HepG2 (cell line): Measurements from ENCODE around the gene ARHGAP4. TPM values are rescaled to one million over a fixed set of nuclear protein-coding genes. Genes with fewer than 3 reads are reported as not detected.

ENCODE experiments used
- ATF2 ChIP-seq: sonication (generic); formaldehyde crosslinking; IDR thresholded peaks from 2 replicates; pipeline ENCODE4 v1.4.0; 2020; ENCODE audit warnings: missing genetic modification reagents
- BCL3 ChIP-seq: sonication (generic); formaldehyde crosslinking; IDR thresholded peaks from 2 replicates; pipeline ENCODE4 v1.5.1; 2020; ENCODE audit warnings: mild to moderate bottlenecking, missing genetic modification reagents, moderate library complexity
- ETV5 ChIP-seq: IDR thresholded peaks from 2 replicates; pipeline ENCODE4 v1.6.1; 2018; ENCODE audit warnings: missing biosample characterization, missing genetic modification reagents, inconsistent platforms, borderline replicate concordance
- GABPB1 ChIP-seq: IDR thresholded peaks from 2 replicates; pipeline ENCODE4 v1.6.1; 2016; ENCODE audit warnings: mild to moderate bottlenecking, missing genetic modification reagents, moderate library complexity, missing compliant biosample characterization
- MXD1 ChIP-seq: sonication (generic); formaldehyde crosslinking; IDR thresholded peaks from 2 replicates; pipeline ENCODE4 v1.4.0; 2020; ENCODE audit warnings: mild to moderate bottlenecking, missing genetic modification reagents
- MZF1 ChIP-seq: sonication (generic); formaldehyde crosslinking; IDR thresholded peaks from 2 replicates; pipeline ENCODE4 v1.8.1; 2023; ENCODE audit warnings: mild to moderate bottlenecking, missing genetic modification reagents, borderline replicate concordance
- NFYC ChIP-seq: IDR thresholded peaks from 2 replicates; pipeline ENCODE4 v1.6.1; 2016; ENCODE audit warnings: missing genetic modification reagents, missing compliant biosample characterization
- NKX3-1 ChIP-seq: sonication (generic); formaldehyde crosslinking; IDR thresholded peaks from 2 replicates; pipeline ENCODE4 v1.5.0; 2020; ENCODE audit warnings: missing genetic modification reagents
- POGK ChIP-seq: sonication (generic); formaldehyde crosslinking; conservative IDR thresholded peaks from 2 replicates; pipeline ENCODE4 v1.8.0; 2022; ENCODE audit warnings: mild to moderate bottlenecking, moderate library complexity, missing genetic modification reagents
- POLR2AphosphoS5 ChIP-seq: IDR thresholded peaks from 2 replicates; pipeline ENCODE4 v1.6.1; 2012; ENCODE audit warnings: low read depth, low read length
- TEAD3 ChIP-seq: optimal IDR thresholded peaks from 2 replicates; pipeline ENCODE3; 2016; ENCODE audit warnings: borderline replicate concordance
- ZBTB14 ChIP-seq: sonication (generic); formaldehyde crosslinking; IDR thresholded peaks from 2 replicates; pipeline ENCODE4 v1.4.0; 2020; ENCODE audit warnings: missing genetic modification reagents
- ZMAT5 ChIP-seq: sonication (generic); formaldehyde crosslinking; IDR thresholded peaks from 2 replicates; pipeline ENCODE4 v1.5.0; 2020; ENCODE audit warnings: mild to moderate bottlenecking, low read depth, missing genetic modification reagents, borderline replicate concordance
- ZNF563 ChIP-seq: sonication (generic); formaldehyde crosslinking; IDR thresholded peaks from 2 replicates; pipeline ENCODE4 v1.8.0; 2022; ENCODE audit warnings: mild to moderate bottlenecking, moderate library complexity, missing genetic modification reagents
- ZNF639 ChIP-seq: conservative IDR thresholded peaks from 2 replicates; pipeline ENCODE4 v1.6.1; 2018; ENCODE audit warnings: missing genetic modification reagents
- ZNF776 ChIP-seq: sonication (generic); formaldehyde crosslinking; IDR thresholded peaks from 2 replicates; pipeline ENCODE4 v1.4.0; 2020; ENCODE audit warnings: mild to moderate bottlenecking, missing genetic modification reagents
- ZNF782 ChIP-seq: sonication (generic); formaldehyde crosslinking; IDR thresholded peaks from 2 replicates; pipeline ENCODE4 v1.4.0; 2020; ENCODE audit warnings: missing genetic modification reagents, mild to moderate bottlenecking, borderline replicate concordance
- polyA plus RNA-seq, 8 experiments: library from polyadenylated mRNA; depleted of rRNA in 3 of 8; stranded (reverse) in 7 of 8; unstranded in 1 of 8; fragments of >200 nt; fragmentation: Illumina TruSeq in 4 of 8; extraction: Trizol in 4 of 8; gene quantifications; 2 replicates each; pipeline versions ENCODE4 v1.2.1 to v1.2.3, GENCODE V29; 2011 to 2016; ENCODE audit warnings: low read depth in 4 of 8, missing spikeins in 1 of 8, mixed read lengths in 1 of 8; ENCODE audit not compliant: insufficient read depth in 1 of 8
- total RNA-seq, 5 experiments: library from RNA; depleted of rRNA; stranded (reverse); fragments of >200 nt; fragmentation: Illumina TruSeq; extraction: Trizol; gene quantifications; 2 replicates each; pipeline ENCODE4 v1.2.3, GENCODE V29; 2016; ENCODE audit warnings: low read depth in 1 of 5

The ARHGAP4 gene
- total and polyA plus RNA-seq, 2 of the 13 experiments (the other 11 are each of a cell fraction or from before 2014, with no cell fraction given) = 0.57 to 0.64 TPM

GRCh38 chrX:153927922-153928760, 2.1 kb upstream of the ARHGAP4 start (continued):
- 0 out of 2 replicates have a peak, but pooled peaks have one; percentile 6 for TF ChIP-seq NKX3-1 (CRISPR knock-in tag)
- peak; percentile 66; the same call in 1 of the 2 replicates for TF ChIP-seq ETV5 (CRISPR knock-in tag)
- 0 out of 2 replicates have a peak, but pooled peaks have one; percentile 54 for TF ChIP-seq ZNF776 (CRISPR knock-in tag)
- peak; percentile 61; the same call in 1 of the 2 replicates for TF ChIP-seq POGK (CRISPR knock-in tag)
- TF ChIP-seq ZNF639 (CRISPR knock-in tag) = peak; percentile 50
- no peak for TF ChIP-seq ZNF782 (CRISPR knock-in tag)
- peak; percentile 62 for TF ChIP-seq POLR2AphosphoS5
- TF ChIP-seq BCL3 (CRISPR knock-in tag) = 0 out of 2 replicates have a peak, but pooled peaks have one; percentile 12
- no peak for TF ChIP-seq ZMAT5 (CRISPR knock-in tag)
- no peak for TF ChIP-seq MZF1
- no peak for TF ChIP-seq TEAD3 (CRISPR knock-in tag)
- TF ChIP-seq ZBTB14 = 0 out of 2 replicates have a peak, but pooled peaks have one; percentile 37
- peak; percentile 78 for TF ChIP-seq NFYC (CRISPR knock-in tag)
- TF ChIP-seq ATF2 (CRISPR knock-in tag) = no peak
- peak; percentile 33; the same call in 1 of the 2 replicates for TF ChIP-seq MXD1 (CRISPR knock-in tag)
- TF ChIP-seq ZNF563 (CRISPR knock-in tag) = 0 out of 2 replicates have a peak, but pooled peaks have one; percentile 25
- peak; percentile 92 for TF ChIP-seq GABPB1 (CRISPR knock-in tag)
